ENCODE data around the gene MEGF8.
A peak's percentile ranks its signal among the peaks of the same experiment; 100 is the strongest.
"Not testable (repeated sequence)": the region's sequence is repeated elsewhere in the genome, so short reads cannot be mapped to it uniquely, and the experiment has no call there.

MEGF8 gene

GRCh38 chr19:42306646-42307045 is 18.8 kb upstream of the MEGF8 start:
- no peak for DNase-seq

DNA sequence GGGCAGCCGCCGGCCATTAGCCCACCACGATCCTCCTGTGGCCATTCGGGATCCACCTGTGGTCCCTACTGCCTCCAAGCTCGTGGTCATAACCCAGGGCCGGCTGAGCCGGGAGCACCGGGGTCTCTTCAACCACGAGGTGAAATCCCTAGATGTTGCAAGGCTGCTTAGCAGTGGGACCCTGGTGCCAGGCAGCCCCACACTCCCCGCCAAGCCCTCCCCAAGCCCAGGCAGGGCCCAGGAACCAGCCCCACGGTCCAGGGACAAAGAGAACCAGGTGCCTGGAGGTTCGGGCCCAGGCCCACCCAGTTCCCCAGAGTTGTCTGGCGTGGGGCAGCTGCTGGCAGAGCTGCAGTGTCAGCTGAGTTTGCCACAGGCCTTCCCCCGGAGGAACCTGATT is 15.7 kb upstream of the MEGF8 start:
- no peak for DNase-seq

DNA sequence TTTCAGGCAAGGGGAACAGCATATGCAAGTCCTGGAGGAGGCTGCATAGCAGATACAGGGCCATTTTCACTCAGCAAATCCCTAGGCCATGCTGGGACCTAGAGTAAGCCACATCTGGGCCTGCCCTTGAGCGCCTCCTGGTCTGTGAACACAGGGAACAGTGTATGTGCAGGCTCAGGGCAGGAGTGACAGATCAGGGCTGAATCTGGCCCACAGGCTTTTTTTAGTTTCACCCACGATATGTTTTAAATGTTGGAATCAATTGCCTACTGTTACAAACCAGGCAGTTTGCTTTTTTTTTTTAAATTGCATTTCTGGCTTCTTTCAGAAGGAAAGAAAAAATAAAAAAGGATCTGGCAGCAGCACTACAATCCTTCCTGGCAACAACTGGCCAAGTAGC is 13.8 kb upstream of the MEGF8 start:
- DNase-seq, result no peak

DNA sequence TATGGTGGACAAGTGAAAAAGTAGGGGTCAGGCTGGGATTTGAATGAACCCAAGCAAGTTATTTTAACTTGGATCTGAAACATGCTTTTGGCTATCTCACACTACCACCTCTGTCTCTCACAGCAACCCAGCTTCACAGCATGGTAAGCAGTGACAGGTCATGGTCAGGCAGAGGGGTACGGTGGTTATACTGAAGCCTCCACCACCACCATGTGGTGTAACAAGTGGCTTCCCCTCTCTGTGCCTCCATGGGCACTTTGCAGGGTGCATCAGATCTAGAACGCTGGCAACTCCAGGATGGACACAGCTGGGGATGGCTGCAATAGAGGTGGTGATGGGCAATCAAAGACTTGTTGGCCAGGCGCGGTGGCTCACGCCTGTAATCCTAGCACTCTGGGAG is 13.1 kb upstream of the MEGF8 start:
- DNase-seq, result no peak

DNA sequence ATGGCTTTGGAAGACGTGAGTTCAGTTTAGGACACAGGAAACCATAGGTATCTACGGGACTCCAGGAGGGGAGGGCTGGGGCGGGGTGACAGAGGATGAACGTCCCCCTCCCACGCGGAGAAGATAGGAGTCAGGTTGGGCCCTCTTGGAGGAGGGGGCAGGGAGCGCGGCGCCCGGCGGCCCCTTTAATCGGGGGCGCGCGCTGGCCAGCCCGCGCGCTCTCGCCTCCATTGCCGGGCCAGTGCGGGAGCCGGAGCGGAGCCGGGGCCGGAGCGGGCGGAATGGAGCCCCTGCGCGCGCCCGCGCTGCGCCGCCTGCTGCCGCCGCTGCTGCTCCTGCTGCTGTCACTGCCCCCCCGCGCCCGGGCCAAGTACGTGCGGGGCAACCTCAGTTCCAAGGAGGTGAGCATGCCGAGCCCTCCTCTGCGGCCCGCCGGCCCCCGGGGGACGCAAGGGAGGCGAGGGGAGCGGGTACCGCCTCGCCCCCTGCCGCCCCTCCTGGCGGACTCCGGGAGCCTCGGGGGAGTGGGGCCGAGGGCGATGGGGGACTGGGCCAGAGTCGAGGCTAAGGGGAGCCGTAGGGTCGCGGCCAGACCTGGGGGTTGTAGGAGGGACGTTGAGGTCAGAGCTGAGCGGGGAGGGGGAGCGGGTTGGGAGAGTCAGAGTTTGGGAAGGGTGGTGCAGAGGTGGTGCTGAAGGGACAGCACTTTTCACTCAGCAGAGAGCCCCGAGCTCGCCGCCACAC is 12.2 kb upstream of the MEGF8 start, which contains the start of gene TMEM145:
TMEM145 (plus strand) TSS at position 214 of the 744 bp plus-strand sequence; CDS start at position 282, 68 bp downstream.
- DNase-seq, result peak in 1 of 2 experiments; percentile 18

DNA sequence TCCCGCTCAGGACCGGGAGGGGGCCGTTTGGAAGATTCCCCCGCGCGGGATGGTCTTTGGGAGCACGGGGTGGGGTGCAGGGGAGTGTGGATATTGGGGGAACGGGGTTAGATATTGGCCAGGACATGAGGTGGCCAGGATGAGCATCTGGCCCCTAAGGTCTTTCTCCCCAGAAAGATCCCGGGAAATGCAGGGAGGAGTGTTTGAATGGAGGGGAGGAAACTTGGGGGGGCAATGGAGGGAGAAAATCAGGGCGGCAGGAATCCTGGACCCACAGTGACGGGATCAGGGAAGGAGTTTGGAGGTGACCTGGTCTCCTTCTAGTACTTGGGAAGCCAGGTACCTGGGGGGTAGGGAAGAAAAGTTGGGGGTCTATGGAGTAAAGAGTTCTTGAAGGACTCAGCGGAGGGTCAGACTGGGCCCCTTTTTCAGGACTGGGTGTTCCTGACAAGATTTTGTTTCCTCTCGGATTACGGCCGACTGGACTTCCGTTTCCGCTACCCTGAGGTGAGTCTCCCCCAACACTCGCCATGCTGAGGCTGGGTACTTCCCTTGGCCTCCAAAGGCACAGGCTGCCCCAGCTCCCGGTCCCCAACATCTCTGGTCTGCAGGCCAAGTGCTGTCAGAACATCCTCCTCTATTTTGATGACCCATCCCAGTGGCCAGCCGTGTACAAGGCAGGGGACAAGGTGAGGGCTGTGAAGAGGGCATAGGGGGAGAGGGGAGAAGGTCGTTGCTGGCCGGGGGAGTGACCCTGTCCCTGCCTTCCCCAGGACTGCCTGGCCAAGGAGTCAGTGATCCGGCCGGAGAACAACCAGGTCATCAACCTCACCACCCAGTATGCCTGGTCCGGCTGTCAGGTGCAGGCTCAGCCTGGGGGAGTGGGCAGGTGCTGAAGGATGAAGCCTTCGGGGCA is 11.3 kb upstream of the MEGF8 start:
- DNase-seq, result no peak

- DNase-seq, result no peak
Measured at GRCh38 chr19:42315024-42315423, 10.4 kb upstream of the MEGF8 start.

- DNase-seq, result no peak
Measured at GRCh38 chr19:42316223-42317211, 8.9 kb upstream of the MEGF8 start.

DNA sequence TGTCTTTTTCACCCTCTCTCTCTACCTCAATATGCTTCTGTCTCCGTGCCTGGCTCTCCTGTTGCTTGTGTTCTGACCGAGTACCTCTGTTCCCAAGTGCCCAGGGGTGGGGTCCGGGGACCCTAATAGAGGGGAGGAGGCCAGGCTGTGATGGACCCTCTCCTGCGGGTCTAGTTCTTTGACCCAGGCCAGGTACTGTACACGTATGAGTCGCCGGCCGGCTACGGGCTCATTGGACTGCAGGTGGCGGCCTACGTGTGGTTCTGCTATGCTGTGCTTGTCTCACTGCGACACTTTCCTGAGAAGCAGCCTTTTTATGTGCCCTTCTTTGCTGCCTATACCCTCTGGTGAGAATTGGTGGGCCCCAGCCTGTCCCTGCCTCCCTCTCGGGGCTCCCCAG is 7.9 kb upstream of the MEGF8 start:
- no peak for DNase-seq

- no peak for DNase-seq
Measured at GRCh38 chr19:42322305-42322704, 3.1 kb upstream of the MEGF8 start.

DNA sequence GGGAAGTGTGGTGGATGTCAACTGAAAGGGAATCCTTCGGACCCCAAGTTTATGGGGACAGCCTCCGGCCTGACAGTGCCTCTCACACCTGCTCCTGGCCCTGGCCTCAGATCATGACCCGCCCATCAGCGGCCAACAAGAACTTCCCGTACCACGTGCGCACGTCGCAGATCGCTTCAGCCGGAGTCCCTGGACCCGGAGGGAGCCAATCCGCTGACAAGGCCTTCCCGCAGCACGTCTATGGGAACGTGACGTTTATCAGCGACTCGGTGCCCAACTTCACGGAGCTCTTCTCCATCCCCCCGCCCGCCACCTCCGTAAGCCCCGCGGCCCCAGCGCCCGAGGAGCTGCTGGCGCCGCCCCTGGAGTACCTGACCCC is 2.0 kb upstream of the MEGF8 start:
- no peak for DNase-seq

- DNase-seq, result no peak
Measured at GRCh38 chr19:42323852-42324654, 1.4 kb upstream of the MEGF8 start.

GRCh38 chr19:42324655-42325307 is 654 bp upstream of the MEGF8 start:
- DNase-seq, result no peak

DNA sequence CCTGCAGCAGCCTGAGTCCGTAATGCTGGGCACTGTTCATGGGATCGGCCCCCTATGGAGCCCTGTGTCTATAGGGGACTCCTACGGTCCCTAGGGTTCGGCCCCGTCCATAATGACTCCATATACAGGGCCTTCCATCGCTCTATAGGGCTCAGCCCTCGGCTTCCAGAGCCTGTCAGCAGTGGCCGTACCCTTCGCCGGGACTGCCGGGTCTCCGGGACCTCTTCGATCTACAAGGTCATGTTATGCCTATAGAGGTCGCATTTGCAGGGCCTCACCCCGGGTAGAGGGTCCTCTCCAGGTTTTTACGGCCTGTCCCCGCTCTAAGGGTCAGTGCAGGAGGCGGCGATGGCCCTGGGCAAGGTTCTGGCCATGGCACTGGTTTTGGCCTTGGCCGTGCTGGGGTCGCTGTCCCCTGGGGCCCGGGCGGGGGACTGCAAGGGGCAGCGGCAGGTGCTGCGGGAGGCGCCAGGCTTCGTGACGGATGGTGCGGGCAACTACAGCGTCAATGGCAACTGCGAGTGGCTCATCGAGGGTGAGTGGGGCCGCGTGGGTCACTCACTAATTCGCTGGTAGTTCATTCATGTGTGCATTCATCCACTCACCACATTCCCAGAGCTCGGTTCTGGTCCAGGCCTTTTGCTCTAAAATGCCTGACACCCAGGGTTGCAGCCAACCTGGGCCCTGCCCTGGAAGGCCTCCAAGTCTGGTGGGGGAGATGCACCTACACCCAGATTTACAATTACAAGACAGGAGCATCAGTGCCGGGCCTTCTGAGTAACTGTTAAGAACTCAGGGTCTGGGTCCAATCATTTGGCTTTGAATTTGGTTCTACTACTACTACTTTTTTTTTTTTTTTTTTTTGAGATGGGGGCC is 699 bp downstream of the MEGF8 start:
- DNase-seq, result no peak

- no peak for DNase-seq
Measured at GRCh38 chr19:42326969-42327368, 1.5 kb downstream of the MEGF8 start.

GRCh38 chr19:42327381-42327780 is 1.9 kb downstream of the MEGF8 start:
- no peak for DNase-seq

DNA sequence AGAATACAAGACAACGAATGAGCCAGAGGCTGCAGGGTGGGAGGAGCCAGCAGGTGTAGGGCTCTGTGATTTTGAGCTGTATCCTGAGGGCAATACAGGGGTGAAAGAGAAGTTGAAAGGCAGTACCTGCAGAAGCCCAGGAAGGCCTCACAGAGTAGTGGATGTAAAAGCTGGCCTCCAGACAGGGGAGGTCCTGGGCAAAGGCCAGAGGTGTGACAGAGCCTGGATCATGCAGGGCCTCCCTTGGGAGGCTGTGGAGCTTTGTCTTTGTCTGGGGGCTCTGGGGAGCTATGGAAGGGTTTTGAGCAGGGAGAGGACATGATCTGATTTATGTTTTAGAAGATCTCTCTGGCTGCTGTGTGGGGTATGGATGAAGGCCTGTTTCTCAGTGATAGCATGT is 2.7 kb downstream of the MEGF8 start:
- no peak for DNase-seq

- DNase-seq, result no peak
Measured at GRCh38 chr19:42328854-42329253, 3.4 kb downstream of the MEGF8 start.

- no peak for DNase-seq
Measured at GRCh38 chr19:42330241-42330711, 4.8 kb downstream of the MEGF8 start.

GRCh38 chr19:42331333-42331732 is 5.9 kb downstream of the MEGF8 start:
- not testable (repeated sequence) for DNase-seq

Data from cerebellar nuclear complex (tissue), 1 donor.